Fibroblast of skin of abdomen (primary cell): Measurements from ENCODE around the gene FMN2. TPM values are rescaled to one million over a fixed set of nuclear protein-coding genes. Genes with fewer than 3 reads are reported as not detected.
A peak's percentile ranks its signal among the peaks of the same experiment; 100 is the strongest.

ENCODE experiments used
- DNase-seq: peaks from one replicate; pipeline ENCODE4 v3.0.0-alpha.2; 2013
- polyA plus RNA-seq, 2 experiments: library from polyadenylated mRNA; unstranded; fragments of 120-200 nt; gene quantifications; one replicate each; pipeline ENCODE4 v1.2.1, GENCODE V29; 2013; ENCODE audit not compliant: insufficient read length in 2 of 2

Gene FMN2
- 16.7 TPM for polyA plus RNA-seq (2013, experiment 1 of 2; ENCODE audit: insufficient read length)
- polyA plus RNA-seq (2013, experiment 2 of 2; ENCODE audit: insufficient read length): 15.2 TPM

DNA sequence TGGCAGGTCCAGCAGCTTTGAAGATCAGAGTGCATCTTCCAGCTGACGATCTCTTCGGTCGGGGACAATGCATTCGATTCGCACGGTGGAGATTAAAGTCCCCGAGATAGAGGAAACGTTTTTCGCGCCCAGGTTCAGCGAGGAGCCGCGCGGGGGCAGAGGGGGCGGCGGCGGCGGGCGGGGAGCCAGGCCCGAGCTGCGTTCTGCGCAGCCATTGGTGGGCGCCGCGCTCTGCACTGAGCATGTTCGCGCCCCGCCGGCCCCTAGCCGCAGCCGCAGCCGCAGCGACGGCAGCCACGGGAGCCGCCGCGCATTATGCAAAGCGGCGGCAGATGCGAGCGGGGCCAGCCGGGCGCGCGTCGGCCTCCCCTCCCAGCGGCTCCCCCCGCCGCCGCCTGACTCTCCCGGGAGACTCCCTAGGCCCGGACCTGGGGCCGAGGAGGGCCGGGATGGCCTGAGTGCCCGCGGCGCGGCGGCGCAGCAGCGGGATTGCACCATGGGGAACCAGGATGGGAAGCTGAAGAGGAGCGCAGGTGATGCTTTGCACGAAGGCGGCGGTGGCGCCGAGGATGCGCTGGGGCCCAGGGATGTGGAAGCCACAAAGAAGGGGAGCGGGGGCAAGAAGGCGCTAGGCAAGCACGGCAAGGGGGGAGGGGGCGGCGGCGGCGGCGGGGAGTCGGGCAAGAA, at the start of gene FMN2:
FMN2 (plus strand) TSS at position 270 of the 687 bp plus-strand sequence; CDS start at position 497, 227 bp downstream.
- peak; percentile 74 for DNase-seq

- DNase-seq: peak; percentile 21
Observed at GRCh38 chr1:240044620-240045019, 47.1 kb upstream of the FMN2 start.

DNA sequence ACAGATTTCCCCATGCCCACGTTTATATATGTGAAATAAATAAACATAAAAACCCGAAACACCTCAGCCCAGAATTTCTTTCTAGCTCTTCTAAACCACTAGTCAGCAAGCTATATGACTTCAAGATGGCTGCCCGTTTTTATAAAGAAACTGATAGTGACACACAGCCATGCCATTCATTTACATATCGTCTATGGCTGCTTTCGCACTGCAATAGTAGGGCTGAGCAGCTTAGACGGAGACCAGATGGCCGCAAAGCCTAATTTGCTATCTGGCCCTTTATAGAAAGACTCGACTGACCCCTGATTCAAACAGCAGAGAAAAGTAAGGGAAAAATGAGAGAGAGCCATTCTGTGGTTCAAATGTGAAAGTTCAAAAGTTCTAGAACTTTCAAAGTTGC, 45.7 kb upstream of the FMN2 start:
- DNase-seq: no peak

GRCh38 chr1:240054109-240054701, 37.5 kb upstream of the FMN2 start:
- DNase-seq: no peak

DNA sequence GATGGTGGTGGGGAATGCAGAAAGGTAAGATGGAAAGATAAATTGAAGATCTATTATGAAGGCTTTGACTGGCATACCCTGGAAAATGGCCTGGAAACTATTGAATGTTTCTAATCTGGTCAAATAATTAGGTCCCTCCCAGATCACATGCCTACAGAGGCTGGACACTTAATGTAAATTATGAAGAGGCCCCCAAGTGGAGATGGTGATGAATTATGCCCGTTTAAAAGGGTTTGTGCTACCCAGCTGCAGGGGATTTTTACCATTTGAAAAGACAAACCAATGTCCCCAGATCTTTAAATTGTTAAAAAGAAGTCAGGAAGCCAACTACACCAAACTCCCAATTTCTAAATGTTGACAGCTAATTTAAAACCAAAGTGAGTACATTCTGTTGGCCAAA, 35.7 kb upstream of the FMN2 start:
- DNase-seq: no peak

DNA sequence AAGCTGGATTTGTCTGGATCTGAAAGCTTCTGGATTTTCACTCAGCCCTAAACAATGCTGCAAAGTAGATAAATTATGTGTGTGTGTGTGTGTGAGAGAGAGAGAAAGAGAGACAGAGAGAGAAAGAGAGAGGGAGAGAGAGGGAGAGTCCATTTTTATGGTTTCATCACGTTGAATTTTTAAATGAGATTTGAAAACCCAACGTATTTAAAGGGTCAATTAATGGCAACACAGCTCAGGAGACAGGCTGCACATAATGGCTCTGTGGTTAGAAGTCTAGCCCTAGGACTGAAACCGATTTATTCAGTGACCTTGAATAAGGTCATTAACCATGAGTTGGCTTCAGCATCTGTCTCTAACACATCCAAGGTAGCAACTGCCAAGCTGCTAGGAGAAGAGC, 35.3 kb upstream of the FMN2 start:
- no peak for DNase-seq

DNA sequence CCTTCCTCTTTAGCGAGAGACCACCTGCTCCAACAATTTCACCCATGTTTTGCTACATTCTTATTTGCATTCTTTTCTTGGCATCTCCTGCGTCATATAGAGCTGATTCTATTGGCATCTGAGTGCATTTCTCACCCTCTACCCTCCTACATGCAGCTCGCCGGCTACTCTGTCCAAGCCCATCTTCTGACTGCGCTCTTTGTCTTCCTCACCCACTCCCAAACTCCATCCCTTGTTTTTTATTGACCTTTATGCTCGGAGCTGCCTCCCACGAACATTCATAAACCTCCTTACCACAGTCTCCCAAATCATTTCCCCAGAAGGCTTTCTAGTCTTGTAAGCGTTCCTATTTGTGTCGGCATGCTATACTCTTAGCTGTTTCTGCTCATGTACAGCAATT, 33.6 kb upstream of the FMN2 start:
- no peak for DNase-seq

DNA sequence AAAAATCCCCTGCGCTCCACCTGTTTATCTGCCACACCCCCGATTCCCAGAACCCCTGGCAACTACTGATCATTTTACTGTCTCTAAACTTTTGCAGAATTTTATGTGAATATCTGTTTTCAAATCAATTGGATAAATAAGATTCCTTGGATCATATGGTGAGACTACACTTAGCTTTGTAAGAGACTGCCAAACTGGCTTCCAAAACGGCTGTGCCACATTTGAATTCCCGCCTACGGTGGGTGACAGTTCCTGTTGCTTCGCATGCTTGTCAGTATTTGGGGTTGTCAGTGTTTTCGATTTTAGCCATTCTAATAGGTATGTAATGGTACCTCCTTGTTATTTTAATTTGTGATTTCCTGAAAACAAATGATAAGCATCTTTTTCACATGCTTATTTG, 22.7 kb upstream of the FMN2 start:
- no peak for DNase-seq

- DNase-seq: no peak
Observed at GRCh38 chr1:240070188-240070587, 21.5 kb upstream of the FMN2 start.

- no peak for DNase-seq
Observed at GRCh38 chr1:240073097-240073496, 18.6 kb upstream of the FMN2 start.

GRCh38 chr1:240074422-240074821, 17.3 kb upstream of the FMN2 start:
- DNase-seq: no peak

DNA sequence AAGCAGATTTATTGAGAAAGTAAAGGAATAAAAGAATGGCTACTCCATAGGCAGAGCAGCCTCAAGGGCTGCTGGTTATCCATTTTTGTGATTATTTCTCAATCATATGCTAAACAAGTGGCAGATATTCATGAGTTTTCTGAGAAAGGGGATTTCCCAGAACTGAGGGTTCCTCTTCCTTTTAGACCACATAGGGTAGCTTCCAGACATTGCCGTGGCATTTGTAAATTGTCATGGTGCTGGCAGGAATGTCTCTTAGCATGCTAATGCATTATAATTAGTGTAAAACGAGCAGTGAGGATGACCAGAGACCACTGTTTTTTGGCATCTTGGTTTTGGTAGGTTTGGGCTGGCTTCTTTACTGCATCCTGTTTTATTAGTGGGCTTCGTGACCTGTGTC, 16.8 kb upstream of the FMN2 start:
- no peak for DNase-seq

DNA sequence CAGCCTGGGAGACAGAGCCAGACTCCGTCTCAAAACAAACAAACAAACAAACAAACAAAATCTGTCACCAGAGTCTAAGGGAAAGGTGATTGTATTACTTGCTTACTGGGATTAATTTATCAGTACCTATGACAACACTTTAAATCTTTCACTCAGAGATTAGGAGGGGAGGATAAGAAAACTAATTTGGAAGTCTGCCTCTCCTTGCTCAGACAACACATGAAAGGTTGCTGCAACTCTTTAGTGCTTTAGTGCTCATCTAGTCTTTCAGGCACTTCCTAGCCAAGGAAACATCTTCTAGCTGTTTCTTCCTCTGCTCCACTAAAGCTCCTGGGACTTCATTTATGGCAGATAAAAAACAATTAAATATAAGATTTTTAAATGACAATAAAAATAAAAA, 7.3 kb upstream of the FMN2 start:
- no peak for DNase-seq

DNA sequence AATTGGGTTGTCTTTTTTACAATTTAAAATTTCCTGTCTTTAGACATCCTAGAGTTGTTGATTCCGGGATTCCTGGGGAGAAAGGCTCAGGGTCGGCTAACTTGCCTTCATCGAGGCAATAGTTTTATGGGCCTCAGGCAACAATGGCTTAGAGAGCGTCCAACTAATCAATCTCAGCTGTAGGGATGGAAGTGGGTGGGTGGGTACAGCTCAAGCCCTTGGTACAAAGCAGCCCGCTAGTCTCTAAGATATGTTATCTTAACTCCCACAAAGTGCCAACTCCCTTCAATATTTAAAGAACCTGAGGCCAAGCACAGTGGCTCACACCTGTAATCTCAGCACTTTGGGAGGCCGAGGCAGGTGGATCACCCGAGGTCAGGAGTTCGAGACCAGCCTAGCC, 6.9 kb upstream of the FMN2 start:
- DNase-seq: no peak

GRCh38 chr1:240086726-240087125, 5.0 kb upstream of the FMN2 start:
- peak; percentile 78 for DNase-seq

- DNase-seq: no peak
Observed at GRCh38 chr1:240090014-240090413, 1.7 kb upstream of the FMN2 start.

DNA sequence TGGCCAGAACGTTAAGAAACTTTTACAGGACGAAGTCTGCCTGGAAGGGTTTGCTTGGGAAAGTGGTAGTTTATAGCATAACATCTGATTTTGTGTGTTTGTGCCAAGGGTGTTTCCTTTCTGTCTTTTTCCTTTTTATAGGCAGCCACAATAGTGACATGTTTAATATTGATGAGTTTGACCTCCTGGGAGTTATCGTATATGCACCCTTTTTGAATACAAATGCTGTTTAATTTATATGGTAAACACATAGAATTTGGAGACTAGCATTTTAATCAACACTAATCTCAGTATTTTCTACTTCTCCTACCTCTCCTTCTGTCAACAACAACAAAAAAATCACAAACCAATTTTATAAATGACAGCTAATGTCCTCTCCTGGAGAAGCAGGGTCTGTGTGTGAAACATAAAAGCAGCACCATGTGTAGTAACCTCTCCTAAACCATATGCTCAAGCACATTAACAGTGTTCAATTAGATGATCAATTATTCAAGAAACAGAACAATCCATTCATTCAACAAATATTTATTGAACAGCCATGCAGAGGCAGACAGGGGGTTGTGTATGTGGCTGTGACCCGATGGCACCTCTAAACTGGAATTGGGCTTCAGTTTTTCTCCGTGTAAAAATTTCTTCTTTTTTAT, 604 bp upstream of the FMN2 start:
- no peak for DNase-seq

DNA sequence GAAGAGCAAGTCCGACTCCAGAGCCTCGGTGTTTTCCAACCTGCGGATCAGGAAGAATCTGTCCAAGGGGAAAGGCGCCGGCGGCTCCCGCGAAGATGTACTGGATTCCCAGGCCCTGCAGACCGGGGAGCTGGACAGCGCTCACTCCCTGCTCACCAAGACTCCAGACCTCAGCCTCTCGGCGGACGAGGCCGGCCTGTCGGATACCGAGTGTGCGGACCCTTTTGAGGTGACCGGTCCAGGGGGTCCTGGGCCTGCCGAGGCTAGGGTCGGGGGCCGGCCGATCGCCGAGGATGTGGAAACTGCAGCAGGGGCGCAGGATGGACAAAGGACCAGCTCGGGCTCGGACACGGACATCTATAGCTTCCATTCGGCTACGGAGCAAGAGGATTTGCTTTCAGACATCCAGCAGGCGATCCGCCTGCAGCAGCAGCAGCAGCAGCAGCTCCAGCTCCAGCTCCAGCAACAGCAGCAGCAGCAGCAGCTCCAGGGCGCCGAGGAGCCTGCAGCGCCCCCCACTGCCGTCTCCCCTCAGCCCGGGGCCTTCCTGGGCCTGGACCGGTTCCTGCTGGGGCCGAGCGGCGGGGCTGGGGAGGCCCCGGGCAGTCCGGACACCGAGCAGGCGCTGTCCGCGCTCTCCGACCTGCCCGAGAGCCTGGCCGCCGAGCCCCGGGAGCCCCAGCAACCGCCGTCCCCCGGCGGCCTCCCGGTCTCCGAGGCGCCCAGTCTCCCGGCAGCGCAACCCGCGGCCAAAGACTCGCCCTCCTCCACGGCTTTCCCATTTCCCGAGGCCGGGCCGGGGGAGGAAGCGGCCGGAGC, 827 bp downstream of the FMN2 start:
- DNase-seq: peak; percentile 70

GRCh38 chr1:240093120-240093961, 1.7 kb downstream of the FMN2 start:
- no peak for DNase-seq

DNA sequence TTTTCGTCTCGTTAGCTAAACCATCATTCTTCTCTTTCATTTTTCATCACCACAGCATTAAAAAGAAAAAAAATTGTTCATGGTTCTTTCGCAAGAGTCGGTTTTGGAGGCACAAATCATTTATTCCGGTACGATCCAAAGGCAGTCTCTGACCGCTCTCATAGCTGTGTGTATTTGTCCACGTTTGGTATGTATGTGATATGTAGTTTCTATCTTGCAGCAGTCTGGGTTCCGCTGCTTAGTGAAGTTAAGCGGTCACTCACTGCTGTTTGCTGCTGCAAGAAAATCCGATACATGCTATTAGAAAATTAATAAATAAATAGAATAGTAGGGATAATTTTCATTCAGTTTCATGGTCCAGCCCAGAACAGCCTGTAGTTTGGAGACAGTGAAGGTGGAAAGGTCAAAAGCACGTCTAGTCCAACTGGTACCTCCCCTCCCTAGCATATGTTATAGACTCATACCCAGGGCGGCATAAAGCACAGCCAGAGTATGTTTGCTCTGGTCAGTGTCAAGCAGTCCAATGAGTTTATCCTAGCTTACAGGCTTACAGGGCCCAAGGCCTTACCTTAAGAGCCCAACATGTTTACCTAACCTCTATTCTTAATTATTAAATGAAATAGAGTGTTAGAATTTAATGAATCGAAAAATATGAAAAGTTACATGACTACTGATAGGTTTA, 2.5 kb downstream of the FMN2 start:
- no peak for DNase-seq

- DNase-seq: no peak
Observed at GRCh38 chr1:240096974-240097373, 5.3 kb downstream of the FMN2 start.

DNA sequence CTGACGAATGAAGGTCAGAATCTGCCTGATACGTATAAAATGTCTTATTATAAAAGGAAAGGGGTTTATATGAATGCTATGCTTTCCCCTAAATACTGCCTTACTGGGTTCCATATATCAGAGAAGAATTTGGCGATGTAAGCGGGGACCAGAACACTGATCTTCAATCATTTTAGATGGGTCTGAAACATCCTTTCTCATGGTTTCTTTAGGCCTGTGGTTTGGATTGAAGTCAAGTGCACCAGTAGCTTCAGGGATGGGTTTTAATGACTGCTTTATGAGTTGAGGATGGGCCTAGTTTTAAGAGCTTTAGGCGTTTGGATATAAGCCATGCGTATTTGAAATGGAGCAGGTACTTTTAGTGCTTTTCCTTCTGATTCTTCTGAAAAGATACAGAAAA, 6.9 kb downstream of the FMN2 start:
- DNase-seq: peak; percentile 68
